GM21825 (cell line): ENCODE results near the gene LRBA.
A peak's percentile ranks its signal among the peaks of the same experiment; 100 is the strongest.

Experiments used
- ATAC-seq: cut with Tn5 transposase; IDR thresholded peaks from one replicate; pipeline ENCODE4 v1.9.1; 2021; ENCODE audit warnings: mild to moderate bottlenecking, moderate library complexity; ENCODE audit not compliant: unreplicated experiment

Gene LRBA

GRCh38 chr4:150348079-150348478, 667.0 kb downstream of the LRBA start:
- no peak for ATAC-seq

GRCh38 chr4:150345207-150345744, 669.8 kb downstream of the LRBA start:
- no peak for ATAC-seq

- no peak for ATAC-seq
Measured at GRCh38 chr4:150343796-150344195, 671.3 kb downstream of the LRBA start.

- no peak for ATAC-seq
Measured at GRCh38 chr4:150342945-150343344, 672.1 kb downstream of the LRBA start.

DNA sequence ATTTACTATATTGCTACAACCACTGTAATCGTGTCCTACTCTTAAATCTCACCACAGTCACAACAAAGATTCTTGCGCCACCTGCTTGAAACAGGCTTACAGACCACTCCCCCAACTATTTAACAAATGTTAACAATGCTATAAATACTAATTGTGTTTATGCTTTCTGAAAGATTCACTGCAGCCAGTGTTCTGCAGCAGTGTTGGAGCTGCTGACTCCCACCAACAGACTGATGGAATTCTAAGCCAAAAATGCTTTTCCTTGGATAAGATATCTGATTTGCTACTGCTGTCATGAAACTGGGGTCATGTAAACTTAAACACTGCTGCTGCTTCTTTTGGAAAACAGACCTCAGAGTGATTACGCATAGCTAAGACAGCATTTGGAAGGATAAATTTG, 677.4 kb downstream of the LRBA start:
- ATAC-seq, result no peak

DNA sequence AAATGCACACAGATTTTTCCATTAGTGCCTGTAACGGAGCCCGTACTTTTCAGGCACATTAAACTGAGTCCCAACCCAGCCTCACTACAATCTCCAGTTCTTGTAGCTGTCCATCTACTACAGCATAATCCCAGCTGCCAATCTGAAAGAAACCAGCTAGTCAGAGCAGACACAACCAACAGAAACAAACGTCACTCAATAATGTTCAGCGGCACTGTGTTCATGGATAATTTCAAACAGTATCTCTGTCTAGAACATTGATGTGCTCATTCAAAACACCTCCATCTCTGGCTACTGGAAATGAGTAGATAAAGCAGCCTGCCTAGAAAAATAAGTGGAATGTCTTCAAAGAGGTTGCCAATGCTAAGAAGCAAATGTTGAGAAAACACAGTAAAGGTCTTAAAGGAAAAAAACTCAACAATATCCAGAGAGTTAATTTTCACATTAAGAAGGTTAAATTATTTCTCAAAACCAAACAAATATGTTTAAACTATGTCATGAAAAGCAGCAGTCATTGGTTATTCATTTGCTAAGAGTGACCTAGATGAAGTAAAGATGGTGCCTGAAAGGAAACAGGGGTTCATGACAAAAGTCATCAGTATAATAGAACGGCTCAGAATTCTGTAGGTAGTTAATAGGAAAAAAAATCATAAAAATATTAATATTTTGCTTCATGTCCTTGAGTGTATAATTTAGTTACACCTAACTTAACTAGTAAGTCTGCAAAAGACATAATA, 678.2 kb downstream of the LRBA start:
- ATAC-seq, result no peak

DNA sequence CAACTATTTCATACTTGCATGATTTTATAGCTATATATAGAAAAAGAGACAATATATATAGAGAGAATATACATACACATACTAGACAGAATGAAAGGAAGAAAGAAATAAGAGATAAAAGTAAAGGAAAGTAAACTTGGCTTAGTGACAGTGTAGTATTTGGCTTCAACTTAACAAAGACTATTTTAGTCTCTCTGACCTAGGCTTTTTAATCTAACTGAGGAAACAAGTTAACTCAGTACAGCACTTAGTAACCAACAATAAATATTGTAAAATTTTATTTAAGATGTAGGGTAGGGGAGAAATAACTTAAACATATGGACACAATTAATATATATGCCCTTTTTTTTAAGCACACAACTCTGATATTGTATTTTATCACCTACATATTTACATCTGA, 682.1 kb downstream of the LRBA start:
- ATAC-seq, result no peak

DNA sequence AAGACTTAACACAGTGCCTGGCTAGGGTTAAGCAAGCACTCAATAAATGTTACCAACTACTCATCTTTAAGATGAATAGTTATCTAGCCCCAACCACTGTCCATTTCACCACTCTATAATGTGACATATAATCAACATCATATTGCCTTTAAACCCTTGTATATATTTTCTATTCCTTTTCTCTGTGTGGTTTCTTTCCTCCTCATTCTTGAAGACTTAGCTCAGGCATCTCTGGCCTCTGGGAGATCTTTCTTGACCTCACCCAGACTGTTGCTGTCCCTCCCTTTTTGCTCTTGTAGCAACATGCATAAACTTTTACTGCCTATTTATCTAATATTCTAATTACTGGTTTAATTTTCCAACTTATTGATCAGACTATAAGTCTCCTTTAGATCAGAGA, 683.0 kb downstream of the LRBA start:
- ATAC-seq, result no peak

- no peak for ATAC-seq
Measured at GRCh38 chr4:150329373-150329772, 685.7 kb downstream of the LRBA start.

GRCh38 chr4:150328496-150328895, 686.6 kb downstream of the LRBA start:
- ATAC-seq, result no peak

DNA sequence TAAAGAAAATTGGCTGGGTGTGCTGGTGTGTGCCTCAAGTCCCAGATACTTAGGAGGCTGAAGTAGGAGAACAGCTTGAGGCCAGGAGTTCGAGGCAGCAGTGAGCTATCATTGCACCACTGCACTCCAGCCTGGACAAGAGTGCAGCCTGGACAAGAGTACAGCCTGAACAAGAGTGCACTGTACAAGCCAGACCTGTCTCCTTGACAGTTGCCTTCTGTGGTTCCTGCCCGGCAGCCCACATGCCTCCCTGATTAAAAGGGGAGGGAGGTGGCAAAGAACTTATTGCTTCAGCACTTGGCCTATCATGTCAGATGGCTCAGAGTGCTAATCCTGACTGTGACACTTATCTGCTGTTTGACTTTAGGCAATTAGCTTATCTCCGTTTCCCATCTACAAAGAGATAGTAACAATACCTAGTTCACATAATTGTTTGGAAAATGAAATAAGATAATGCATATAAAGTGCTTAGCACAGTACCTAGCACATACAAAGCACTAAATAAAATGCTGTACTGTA, 687.8 kb downstream of the LRBA start:
- ATAC-seq, result no peak

- ATAC-seq, result peak; percentile 92
Measured at GRCh38 chr4:150325872-150326271, 689.2 kb downstream of the LRBA start.

DNA sequence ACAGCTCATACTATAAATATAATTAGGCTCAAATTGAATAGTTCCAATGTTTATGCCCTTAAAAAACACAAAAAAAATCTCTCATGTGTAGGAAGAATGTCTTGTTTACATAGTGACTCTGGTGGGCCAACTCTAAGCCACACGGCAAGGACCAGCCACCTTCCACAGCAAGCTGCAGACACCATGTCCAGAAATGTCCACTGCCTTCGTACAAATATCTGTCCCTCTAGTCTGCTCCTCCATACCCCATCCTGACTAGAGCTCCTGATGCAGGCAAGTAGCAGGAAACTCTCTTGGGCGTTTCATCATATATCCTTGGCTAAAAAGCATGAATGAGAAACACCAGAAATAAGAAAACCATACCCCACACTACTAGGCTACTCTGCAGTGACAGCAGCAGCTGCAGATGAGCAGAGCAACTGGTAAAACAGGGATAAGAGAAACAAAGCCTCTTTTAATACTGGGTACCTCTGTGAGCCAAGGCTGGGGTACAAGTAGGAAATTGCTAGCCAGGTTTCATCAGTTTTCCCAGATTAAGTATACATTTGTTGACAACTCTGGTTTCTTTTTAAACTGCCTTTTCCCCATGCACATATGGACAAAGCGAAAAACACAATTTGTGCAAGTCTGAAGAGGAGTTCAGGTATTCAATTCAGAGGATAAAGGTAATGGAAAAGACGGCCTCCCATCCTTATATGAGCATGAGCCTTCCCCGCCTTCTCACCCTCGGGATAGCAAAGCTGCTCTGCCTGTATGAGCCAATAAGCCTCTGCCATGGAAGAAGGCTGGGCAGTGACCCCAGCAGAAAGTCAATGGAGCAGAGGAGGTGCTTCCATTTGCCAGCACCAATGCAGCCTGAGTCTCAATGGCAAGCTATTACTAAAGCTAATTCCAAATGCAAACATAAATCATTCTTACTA, 691.4 kb downstream of the LRBA start:
- ATAC-seq, result no peak

DNA sequence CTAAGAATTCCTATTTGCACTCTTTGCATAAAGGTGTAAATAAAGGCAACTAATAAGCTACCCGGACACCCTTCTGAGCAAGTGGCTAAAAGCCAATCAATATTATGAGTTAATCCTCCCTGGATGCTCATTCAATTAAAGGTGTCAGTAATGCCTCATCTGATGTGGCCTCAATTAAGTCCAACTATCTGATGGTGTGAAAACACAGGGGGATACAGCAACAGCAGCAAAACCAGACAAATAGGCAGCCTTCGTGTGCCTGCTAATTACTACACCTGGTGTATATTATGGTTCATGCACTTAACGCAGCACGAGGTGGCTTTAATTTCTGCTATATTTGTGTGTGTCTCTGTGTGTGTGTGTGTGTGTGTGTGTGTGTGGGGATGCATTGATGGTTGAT, 692.4 kb downstream of the LRBA start:
- no peak for ATAC-seq

DNA sequence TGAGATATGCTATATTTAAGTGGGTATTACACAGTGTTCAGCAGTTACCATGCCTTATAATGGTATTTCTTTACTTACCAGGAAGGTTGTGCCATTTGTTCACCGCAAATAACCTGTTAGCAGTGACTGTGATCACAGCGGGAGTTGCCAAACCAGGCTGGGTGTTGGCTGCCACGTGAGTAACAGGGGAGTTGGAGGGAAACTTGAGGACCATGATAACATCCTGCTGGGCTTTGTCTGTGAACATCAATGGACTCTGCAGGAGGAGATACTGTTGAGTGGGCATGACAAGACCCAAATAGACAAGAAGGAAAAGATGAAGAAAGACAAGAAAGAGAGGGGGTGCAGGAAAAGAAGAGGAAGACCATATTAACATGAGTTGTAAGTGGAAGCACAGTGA, 694.0 kb downstream of the LRBA start:
- no peak for ATAC-seq

GRCh38 chr4:150318971-150319370, 696.1 kb downstream of the LRBA start:
- ATAC-seq, result no peak

DNA sequence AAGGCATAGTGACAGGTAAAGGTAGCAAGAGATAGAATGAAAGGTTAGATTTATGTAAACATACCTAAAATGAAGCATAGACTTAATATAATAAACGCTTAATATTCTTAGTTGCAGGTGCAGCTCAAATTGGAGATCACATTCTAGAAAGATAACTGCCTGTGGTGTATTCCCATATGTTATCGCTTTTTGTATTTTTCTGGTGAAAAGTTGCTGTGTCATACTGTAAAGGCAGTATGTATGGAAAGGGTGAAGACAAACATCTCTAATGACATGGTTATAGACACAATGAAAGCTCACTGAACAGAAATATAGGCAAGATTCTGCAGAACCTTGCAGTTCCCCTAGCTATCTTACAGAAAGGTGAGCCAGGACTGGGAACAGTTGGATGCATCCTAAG, 696.6 kb downstream of the LRBA start:
- ATAC-seq, result no peak

DNA sequence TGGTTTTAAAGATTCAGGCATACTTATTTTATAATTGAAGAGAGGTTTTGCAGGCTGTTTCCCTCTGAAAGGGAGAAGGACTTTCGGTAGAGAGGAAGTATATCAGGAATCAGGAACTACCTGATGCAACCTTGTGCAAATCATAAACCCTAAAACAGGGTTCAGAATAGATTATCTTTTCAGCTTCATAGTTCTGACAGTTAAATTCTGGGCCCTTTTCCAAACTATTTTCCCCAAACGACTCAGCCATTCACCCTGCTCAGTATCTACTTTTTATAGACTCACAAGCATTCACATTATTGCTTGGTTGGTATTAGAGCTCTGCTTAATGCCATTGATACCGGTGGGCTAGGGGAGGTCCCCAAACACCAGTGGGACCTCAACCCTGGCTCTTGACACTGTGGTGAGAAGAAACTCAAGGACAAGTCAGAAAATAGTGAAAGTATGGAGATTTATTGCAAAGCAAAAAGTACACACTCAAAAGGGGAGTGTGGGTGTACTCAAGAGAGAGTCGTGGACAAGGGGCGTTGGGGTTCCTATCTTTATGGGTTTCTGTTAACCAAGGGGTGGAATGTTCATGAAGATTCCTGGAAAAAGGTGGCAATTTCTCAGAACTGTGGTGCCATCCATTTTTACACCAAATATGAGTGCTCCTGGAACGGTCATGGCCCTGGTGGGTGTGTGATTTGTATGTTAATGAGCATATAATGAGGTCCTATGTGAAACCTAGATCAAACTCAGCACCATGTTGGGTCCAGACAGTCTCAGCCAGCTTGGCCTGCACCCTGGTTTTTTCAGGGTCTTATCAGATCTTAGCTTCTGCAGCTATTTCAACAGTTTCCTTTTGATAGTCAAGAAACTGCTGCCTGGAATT, 698.5 kb downstream of the LRBA start:
- no peak for ATAC-seq

GRCh38 chr4:150315691-150316090, 699.4 kb downstream of the LRBA start:
- ATAC-seq, result no peak

DNA sequence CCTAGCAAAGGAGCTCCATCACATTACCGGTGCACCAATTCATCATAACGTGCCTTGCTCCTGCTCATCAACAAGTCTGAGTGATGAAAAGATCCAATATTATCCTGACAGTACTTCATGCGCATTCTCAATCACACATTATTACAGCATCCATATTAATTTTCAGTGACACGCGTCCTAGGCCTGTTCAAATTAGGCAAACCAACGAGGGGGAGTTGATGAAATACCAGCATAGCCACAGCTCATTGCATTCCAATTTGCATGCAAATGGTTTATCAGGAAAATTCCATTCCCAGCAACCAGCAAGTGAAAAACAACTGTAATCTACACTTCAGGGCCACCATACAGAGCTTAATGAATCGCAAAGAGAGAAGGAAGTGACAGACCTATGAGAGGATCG, 699.9 kb downstream of the LRBA start:
- no peak for ATAC-seq

- no peak for ATAC-seq
Measured at GRCh38 chr4:150314031-150314430, 701.1 kb downstream of the LRBA start.
